OCI-LY3 (cell line): ENCODE data around the gene CACNA2D1.

Experiments
- H2AFZ ChIP-seq: fragments of 200-600, 300-600 bp; shearing (Covaris generic); 2 replicates; pipeline ENCODE4 v1.6.0; 2014; ENCODE audit warnings: antibody characterized with exemption, low read depth, low read length
- H3K27ac ChIP-seq: fragments of 200-600, 300-600 bp; sonication (generic); 2 replicates; pipeline ENCODE4 v1.5.1; 2014; ENCODE audit warnings: mild to moderate bottlenecking, low read length, moderate library complexity, mixed read lengths
- H3K27me3 ChIP-seq: fragments of 200-600, 300-600 bp; sonication (generic); 2 replicates; pipeline ENCODE4 v1.6.1; 2014; ENCODE audit warnings: low read depth, low read length, mixed read lengths
- H3K36me3 ChIP-seq: fragments of 200-600, 300-600 bp; sonication (generic); replicated peaks from 2 replicates; pipeline ENCODE3; 2014; ENCODE audit warnings: low read depth, low read length, mixed read lengths
- H3K4me1 ChIP-seq: fragments of 300-600, 200-600 bp; sonication (generic); 2 replicates; pipeline ENCODE4 v1.6.1; 2014; ENCODE audit warnings: low read length, mixed read lengths
- H3K4me2 ChIP-seq: fragments of 200-600, 300-600 bp; sonication (generic); 2 replicates; pipeline ENCODE4 v1.6.1; 2014; ENCODE audit warnings: low read length, mixed read lengths
- H3K4me3 ChIP-seq: fragments of 300-600, 200-600 bp; sonication (generic); 2 replicates; pipeline ENCODE4 v1.5.1; 2014; ENCODE audit warnings: antibody characterized with exemption, mild to moderate bottlenecking, low read length, moderate library complexity
- H3K79me2 ChIP-seq: fragments of 300-600, 200-600 bp; shearing (Covaris generic); 2 replicates; pipeline ENCODE4 v1.6.1; 2014; ENCODE audit warnings: mild to moderate bottlenecking, low read length, mixed read lengths
- H3K9ac ChIP-seq: fragments of 300-600, 200-600 bp; shearing (Covaris generic); 2 replicates; pipeline ENCODE4 v1.6.0; 2014; ENCODE audit warnings: mild to moderate bottlenecking, low read length, moderate library complexity
- H3K9me3 ChIP-seq: fragments of 200-600, 300-600 bp; shearing (Covaris generic); 2 replicates; pipeline ENCODE4 v1.6.1; 2014; ENCODE audit warnings: low read length, mixed read lengths; ENCODE audit not compliant: insufficient read depth
- H4K20me1 ChIP-seq: fragments of 200-600, 300-600 bp; sonication (generic); 2 replicates; pipeline ENCODE4 v1.6.1; 2016; ENCODE audit warnings: low read length, mixed read lengths; ENCODE audit not compliant: insufficient read depth
- CTCF ChIP-seq: fragments of 200-600, 300-600 bp; sonication (generic); IDR thresholded peaks from 2 replicates; pipeline ENCODE4 v1.5.1; 2014; ENCODE audit warnings: antibody characterized with exemption, low read length, low read depth
- EZH2phosphoT487 ChIP-seq: fragments of 200-600 bp; shearing (Covaris generic); IDR thresholded peaks from 2 replicates; pipeline ENCODE4 v1.6.1; 2018; ENCODE audit warnings: antibody characterized with exemption, mixed run types, low read depth

The CACNA2D1 gene

GRCh38 chr7:82384051-82384464, 59.5 kb downstream of the CACNA2D1 start:
- Histone ChIP-seq H4K20me1 (no peaks in the 10 kb centered on the region), H2AFZ (peak overlapping the region; percentile 28)
- TF ChIP-seq EZH2phosphoT487, result no peak
- no peak for TF ChIP-seq CTCF

GRCh38 chr7:82382276-82382675, 61.3 kb downstream of the CACNA2D1 start:
- TF ChIP-seq EZH2phosphoT487 (no peak), CTCF (no peak)
- H3K4me3 ChIP-seq, result no peak overlapping the region
- no peak overlapping the region for H3K9ac ChIP-seq
- H3K27ac ChIP-seq, result no peak overlapping the region
- no peak overlapping the region for H2AFZ ChIP-seq
- no peaks in the 10 kb centered on the region for H3K27me3 ChIP-seq
- no peak overlapping the region for H3K4me2 ChIP-seq
- no peaks in the 10 kb centered on the region for H3K79me2 ChIP-seq
- no peaks in the 10 kb centered on the region for H3K9me3 ChIP-seq
- no peaks in the 10 kb centered on the region for H4K20me1 ChIP-seq
- H3K4me1 ChIP-seq, result peaks cover 31% of the 10 kb centered on the region
- no peaks in the 10 kb centered on the region for H3K36me3 ChIP-seq

More at GRCh38 chr7:82384051-82384464, 59.5 kb downstream of the CACNA2D1 start:
- peak overlapping the region; percentile 62 for H3K27ac ChIP-seq
- H3K9ac ChIP-seq, result 0 out of 2 replicates have a peak overlapping the region, but pooled peaks have one; percentile 22
- no peaks in the 10 kb centered on the region for H3K36me3 ChIP-seq
- peaks cover 25% of the 10 kb centered on the region for H3K4me1 ChIP-seq
- H3K4me3 ChIP-seq, result peak overlapping the region; percentile 22
- peak overlapping the region; percentile 58 for H3K4me2 ChIP-seq
- no peaks in the 10 kb centered on the region for H3K79me2 ChIP-seq
- no peaks in the 10 kb centered on the region for H3K9me3 ChIP-seq
- no peaks in the 10 kb centered on the region for H3K27me3 ChIP-seq

- H3K79me2 ChIP-seq, result no peaks in the 10 kb centered on the region
- no peaks in the 10 kb centered on the region for H3K27me3 ChIP-seq
- no peak overlapping the region for H2AFZ ChIP-seq
- peaks cover 8% of the 10 kb centered on the region for H3K4me1 ChIP-seq
- no peaks in the 10 kb centered on the region for H3K36me3 ChIP-seq
- H3K27ac ChIP-seq, result no peak overlapping the region
- TF ChIP-seq CTCF (no peak), EZH2phosphoT487 (no peak)
- no peaks in the 10 kb centered on the region for H3K9me3 ChIP-seq
- no peak overlapping the region for H3K4me3 ChIP-seq
- no peak overlapping the region for H3K9ac ChIP-seq
- H4K20me1 ChIP-seq, result no peaks in the 10 kb centered on the region
- H3K4me2 ChIP-seq, result no peak overlapping the region
These were observed 66.8 kb downstream of the CACNA2D1 start for GRCh38 chr7:82376739-82377138.

GRCh38 chr7:82375713-82376112, 67.9 kb downstream of the CACNA2D1 start:
- Histone ChIP-seq H3K36me3 (no peaks in the 10 kb centered on the region), H3K4me1 (peaks cover 8% of the 10 kb centered on the region), H3K79me2 (no peaks in the 10 kb centered on the region), H3K27ac (no peak overlapping the region), H3K27me3 (no peaks in the 10 kb centered on the region), H3K4me3 (no peak overlapping the region), H4K20me1 (no peaks in the 10 kb centered on the region), H3K4me2 (no peak overlapping the region), H2AFZ (no peak overlapping the region), H3K9me3 (no peaks in the 10 kb centered on the region), H3K9ac (no peak overlapping the region)
- no peak for TF ChIP-seq CTCF
